Measurements from ENCODE around the gene MLXIP.
A peak's percentile ranks its signal among the peaks of the same experiment; 100 is the strongest.

The MLXIP gene

GRCh38 chr12:122079532-122080081 lies 1.1 kb downstream of the MLXIP start:
- no peak for DNase-seq

GRCh38 chr12:122080149-122081082 lies 1.9 kb downstream of the MLXIP start:
- peak; percentile 72 for DNase-seq

GRCh38 chr12:122081083-122081696 lies 2.6 kb downstream of the MLXIP start:
- DNase-seq: peak; percentile 49

- DNase-seq: peak; percentile 51
These were observed 3.2 kb downstream of the MLXIP start for GRCh38 chr12:122081697-122082221.

- no peak for DNase-seq
These were observed 4.2 kb downstream of the MLXIP start for GRCh38 chr12:122082621-122083356.

GRCh38 chr12:122084857-122085405 lies 6.4 kb downstream of the MLXIP start:
- no peak for DNase-seq

GRCh38 chr12:122085591-122085990 lies 7.0 kb downstream of the MLXIP start:
- no peak for DNase-seq

GRCh38 chr12:122086116-122086515 lies 7.6 kb downstream of the MLXIP start:
- DNase-seq: no peak

- no peak for DNase-seq
These were observed 8.2 kb downstream of the MLXIP start for GRCh38 chr12:122086641-122087285.

GRCh38 chr12:122087431-122088178 lies 9.0 kb downstream of the MLXIP start:
- DNase-seq: no peak

GRCh38 chr12:122088179-122088810 lies 9.7 kb downstream of the MLXIP start:
- no peak for DNase-seq

GRCh38 chr12:122089077-122089476 lies 10.5 kb downstream of the MLXIP start:
- no peak for DNase-seq

GRCh38 chr12:122090759-122091515 lies 12.4 kb downstream of the MLXIP start:
- DNase-seq: peak; percentile 88

- no peak for DNase-seq
These were observed 14.7 kb downstream of the MLXIP start for GRCh38 chr12:122093098-122093883.

GRCh38 chr12:122094137-122094734 lies 15.7 kb downstream of the MLXIP start:
- no peak for DNase-seq

GRCh38 chr12:122094735-122095631 lies 16.4 kb downstream of the MLXIP start:
- no peak for DNase-seq

- DNase-seq: no peak
These were observed 17.5 kb downstream of the MLXIP start for GRCh38 chr12:122096014-122096413.

Measured in fibroblast of skin of back (primary cell).